Kasumi-1 (cell line): Measurements from ENCODE around the gene GKN1.

Source experiments
- DNase-seq, 2 experiments: peaks; one replicate each; lab custom pipeline; 2025; lab: John Stamatoyannopoulos, UW

The GKN1 gene

DNA sequence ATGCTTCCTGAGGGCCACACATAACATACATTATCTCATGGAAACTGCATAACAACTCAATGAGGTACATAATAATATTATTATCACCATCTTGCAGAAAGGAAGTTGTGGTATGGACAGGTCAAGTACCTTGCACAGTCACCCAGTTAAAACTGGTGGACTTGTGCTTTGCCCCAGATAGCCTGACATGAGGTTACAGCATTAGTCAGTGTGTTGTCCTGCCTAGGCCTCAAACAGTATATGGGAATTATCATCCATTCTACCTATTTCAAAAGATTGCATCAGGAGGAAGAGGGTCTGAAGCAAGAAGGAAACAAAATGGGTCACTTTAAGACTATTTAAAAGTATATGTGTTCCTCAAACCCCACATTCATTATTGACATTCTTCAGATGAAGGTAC, 33.2 kb downstream of the GKN1 start:
- no peak for DNase-seq

DNA sequence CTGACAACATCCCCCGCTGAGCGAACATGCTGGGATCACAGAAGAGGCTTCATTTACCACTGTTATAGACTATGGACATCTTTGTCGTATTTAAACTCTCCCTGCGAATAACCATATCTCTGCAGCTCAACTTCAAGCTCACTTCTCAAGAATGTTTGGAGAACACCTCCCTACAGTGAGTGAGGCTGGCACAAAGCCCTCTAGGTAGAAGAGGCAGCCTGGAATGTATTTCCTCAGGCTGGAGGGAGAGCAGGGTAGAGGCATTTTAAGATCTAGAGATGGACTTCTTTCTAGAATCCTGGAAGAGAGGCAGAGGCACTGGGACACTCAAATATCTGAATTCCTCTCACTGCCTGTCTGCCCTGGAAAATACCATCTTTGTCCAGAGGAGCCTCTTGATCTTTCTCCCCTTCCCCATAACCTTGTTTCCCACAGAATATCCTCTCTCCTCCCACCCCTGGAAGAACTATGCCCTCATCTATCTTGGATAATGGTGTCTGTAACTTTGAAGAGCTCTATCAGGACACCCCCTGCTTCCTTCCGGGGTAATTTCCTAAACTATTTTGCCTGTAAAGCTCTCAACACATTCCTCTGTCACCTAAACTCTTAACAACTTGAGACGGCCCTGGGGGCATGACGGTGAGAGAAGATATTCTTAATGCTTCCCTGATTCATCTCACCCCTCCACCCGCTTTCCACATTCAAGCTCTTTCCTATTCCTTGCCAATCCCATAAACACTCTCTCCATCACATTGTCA, 36.2 kb downstream of the GKN1 start:
- no peak for DNase-seq

DNA sequence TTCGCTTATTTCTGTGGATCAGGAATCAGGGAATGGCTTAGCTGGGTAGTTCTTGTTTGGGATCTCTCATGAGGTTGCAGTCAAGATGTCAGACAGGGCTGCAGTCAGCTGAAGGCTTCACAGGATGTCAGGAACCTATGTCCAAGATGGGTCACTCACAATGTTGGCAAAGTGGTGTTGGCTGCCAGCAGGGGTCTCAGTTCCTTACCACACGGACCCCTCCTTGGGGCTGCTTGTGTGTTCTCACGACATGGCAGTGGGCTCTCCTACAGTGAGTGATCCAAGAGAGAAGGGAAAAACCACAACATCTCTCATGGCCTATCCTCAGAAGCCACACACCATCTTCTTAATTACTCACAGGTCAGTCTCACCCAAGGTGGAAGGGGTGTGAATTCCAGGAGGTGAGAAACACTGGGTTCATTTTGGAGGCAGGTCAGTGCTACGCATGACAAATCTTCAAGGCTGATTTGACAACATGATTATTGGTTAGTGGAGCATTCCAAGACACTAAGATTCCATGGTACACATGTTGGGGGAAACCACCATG, 37.2 kb downstream of the GKN1 start:
- DNase-seq = no peak

DNA sequence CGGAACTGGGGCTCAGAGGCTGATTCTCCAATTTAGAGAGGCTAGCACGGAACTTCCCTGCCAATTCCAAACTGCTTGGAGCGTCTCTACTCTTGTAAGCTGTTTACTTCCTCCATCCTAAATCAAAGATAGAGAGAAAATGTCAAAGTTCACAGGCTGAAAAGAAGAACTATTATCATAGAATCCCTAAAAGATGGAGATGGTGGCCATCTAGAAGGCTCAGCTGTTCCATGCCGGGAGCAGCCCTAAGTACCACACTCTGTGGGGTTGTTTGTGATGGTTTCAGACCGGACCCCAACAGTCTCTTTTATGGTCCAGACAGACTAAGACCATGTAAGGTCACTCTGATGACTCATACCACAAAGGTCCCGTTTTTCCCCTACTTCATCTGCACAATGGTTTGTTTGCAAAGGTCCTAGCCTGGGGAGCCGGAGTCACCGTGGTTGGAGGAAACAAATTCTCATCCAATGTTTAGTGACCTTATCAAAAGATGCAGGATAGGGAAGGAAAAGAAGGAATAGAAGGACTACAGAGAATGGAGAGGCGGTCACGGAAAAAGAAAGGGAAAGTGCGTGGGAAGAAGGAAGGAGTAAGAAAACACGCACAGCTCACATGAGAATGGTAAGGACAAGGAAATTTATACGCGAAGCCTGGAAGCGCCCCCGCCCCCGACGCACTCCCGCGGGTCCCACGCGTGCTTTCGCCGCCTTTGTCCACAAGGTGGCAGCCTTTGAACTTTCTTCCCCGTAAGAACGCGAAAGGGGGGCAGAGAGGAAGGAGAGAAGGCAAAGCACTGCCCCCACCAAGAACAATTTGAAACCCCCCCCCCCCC, 38.1 kb downstream of the GKN1 start:
- DNase-seq = peak in 1 of 2 experiments; percentile 76

DNA sequence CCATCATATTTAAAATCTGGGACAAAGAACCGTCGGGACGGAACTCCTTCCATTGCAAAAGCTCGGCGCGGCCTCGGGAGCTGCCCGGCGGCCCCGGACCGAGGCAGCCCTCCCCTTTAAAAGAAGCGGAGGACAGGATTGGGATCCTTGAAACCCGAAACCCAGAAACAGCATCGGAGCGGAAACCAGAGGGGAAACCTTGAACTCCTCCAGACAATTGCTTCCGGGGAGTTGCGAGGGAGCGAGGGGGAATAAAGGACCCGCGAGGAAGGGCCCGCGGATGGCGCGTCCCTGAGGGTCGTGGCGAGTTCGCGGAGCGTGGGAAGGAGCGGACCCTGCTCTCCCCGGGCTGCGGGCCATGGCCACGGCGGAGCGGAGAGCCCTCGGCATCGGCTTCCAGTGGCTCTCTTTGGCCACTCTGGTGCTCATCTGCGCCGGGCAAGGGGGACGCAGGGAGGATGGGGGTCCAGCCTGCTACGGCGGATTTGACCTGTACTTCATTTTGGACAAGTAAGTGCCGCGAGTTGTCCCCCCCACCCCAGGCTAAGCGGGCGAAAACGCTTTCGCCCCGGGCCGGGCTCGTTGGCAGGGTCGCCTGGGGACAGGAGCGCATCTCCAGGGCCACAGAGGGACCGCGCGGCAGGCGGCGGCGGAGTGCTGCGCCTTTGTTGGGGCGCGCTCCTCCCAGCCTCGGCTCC, 38.9 kb downstream of the GKN1 start, which contains the start of gene ANTXR1:
Gene ANTXR1, plus strand, starts transcription at position 38 of the 698 bp plus-strand sequence. Its CDS starts 321 bp downstream, at position 359.
- DNase-seq = peak; percentile 81 to 83

DNA sequence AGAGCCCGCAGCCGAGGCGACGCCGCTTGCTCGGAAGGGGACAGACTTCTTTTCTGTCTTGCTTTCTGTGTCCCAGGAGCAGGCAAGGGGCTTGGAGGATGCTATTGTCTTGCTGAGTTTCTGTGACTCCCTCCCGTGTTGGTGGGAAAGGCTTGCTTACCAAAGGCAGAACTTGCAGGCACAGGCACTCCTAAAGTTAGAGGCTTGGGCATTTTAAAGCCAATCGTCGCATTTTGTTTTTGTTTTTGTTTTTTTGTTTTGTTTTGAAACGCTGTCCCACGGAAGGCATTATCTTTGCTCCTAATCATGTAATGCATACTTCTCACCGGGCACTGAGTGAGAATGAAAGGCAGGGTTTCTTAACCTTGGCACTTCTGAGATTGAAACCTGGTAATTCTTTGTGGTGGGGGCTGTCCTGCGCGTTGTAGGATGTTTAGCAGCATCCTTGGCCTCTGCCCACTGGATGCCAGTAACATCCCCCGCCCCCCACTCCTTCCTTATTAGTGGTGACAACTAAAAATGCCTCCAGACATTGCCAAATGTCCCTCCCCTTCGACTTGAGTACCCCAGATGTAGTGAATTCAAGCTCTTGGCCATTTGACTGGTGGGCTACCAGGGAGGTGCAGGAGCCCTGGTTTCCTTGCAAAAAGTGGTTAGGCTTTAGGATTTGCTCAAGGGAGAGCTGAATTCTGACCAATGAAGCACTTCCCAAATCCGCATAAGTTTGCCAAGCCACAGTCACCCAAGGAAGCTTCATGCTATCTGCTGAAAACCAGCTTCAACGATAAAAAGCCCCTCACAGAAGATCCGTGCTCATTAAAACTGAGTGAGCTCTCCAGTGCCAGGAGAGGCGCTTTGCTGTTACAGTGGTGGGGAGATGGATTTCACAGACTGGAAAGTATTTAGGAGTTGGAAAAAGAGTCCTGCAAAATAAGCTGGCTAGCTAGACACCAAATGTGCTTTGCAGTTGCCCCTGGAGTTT, 39.7 kb downstream of the GKN1 start:
- DNase-seq = no peak

DNA sequence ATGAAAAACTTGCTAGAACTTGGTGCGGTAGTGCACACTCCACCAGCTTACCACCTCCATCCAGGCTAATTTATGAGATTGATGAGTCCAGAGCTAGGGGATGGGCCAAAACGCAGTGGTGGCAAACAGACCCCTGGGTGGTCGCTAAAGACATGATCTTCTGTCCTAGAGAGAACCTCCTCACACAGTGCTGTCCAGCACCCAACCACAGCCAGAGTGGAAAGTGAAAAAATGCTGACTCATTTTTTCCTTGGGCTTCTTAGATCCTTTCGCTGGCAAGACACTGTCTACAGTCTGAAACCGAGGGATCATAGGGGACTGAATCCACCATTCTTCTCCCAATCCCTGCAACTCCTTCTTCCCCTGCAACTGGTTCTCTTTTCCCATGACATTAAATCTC, 42.6 kb downstream of the GKN1 start:
- DNase-seq = no peak

DNA sequence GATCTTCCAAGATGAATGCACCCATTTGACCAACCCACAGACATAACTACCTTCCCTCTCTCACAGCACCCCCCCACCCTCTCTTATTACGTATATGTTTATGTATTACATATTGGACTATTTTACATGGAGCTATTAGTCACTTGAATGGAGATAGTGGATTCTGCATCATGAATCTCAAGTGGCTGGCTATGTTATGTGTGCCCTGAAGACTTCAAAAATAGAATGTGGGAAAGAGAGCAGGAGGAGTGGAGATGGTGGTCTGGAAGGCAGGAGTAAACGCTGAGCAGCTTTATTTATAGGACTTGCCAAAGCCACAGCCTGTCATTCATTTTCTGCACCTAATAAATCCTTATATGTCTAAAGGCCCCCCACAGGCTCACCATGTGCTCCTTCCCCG, 43.4 kb downstream of the GKN1 start:
- DNase-seq = no peak

DNA sequence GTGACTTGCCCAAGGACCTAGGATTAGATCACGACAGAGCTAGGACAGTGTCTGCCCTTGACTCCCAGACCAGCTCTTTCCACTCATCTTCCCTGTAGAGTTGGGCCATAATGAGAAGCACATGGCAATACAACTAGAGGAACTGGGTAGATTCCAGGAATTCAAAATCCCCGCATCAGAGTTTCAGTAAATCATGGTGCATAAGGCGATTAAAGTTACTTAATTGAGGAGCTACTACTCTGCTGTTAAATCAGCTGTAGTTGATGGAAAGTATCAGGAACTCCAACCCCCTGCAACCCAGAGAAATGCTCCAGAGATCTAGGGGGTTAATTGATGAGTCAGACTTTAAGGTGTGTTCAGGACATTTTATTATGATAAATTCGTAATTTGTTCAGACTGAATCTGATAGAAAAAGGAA, 44.3 kb downstream of the GKN1 start:
- DNase-seq = no peak

DNA sequence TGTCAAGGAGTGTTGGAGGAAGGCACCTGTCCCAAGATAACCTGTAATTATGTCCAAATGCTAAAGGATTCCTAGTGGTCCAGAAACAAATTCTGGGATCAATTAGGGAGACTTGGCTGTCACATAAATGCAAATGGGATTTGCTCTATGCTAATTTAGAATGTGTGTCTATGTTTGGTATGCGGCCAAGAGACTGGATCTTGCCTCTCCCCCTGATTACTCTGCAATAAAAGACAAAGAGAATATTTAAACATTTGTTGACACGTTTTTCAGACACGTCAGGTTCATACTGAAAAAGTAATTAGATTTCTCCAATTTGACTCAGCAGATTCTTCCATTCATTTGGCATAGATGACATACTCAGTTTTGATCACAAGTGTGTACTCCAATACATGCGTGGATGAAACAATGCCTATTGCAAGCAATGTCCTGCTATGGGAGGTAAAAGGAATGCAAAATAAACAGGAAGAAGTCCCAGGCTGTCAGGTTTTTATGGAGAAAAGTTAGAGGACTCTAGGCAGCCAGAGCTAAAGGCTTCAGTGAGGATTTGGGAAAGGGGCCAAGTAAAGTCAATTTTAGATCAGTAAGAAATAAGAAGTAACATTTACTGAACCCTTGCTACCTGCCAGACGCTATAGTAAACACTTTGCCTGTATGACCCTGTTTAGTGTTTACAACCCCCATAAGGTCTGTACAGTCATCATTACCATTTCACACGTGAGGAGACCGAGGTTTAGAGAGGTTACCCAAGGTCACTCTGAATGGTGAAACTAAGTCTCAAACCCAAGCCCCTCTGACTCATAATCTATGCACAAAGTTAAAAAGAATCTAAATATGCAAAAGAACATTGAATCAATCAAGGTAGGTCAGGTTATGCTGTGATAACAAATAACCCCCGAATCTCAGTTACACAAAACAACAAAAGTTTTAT, 46.3 kb downstream of the GKN1 start:
- no peak for DNase-seq

DNA sequence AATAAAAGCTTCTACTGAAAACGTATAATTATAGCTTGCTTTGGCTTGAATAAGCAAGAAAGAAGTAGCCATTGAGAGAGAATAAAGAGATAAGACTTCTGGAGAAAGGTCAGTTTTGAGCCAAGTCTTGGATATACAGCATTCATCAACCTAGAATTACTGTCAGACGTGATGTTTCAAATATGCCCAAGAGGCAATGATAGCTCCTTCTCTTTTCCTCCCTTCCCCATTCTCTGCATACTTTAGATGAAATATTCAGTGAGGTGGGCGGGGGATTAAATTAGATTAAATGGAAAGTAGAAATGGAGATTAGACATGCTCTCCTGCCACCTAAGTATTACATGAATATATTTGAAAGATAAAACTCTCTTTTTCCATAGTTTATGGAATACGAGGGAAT, 47.3 kb downstream of the GKN1 start:
- no peak for DNase-seq

DNA sequence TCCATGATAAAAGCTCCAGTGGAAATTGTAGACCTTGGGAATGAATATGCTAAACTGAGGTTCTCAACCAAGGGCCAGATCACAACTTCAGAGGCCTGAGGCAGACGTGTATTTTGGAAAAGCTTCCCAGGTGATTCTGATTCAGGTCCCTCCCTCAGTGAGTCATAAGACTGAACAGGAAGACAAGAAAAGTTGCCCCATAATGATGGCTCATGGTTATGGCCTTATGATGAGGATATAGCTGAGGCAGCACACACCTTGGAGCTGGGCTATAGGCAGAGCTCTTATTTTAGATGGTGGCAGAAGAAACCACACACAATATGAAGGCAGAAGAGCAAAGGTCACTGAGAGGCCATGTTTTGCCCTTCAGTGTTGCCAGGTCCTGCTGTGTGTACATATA, 48.1 kb downstream of the GKN1 start:
- DNase-seq = no peak

DNA sequence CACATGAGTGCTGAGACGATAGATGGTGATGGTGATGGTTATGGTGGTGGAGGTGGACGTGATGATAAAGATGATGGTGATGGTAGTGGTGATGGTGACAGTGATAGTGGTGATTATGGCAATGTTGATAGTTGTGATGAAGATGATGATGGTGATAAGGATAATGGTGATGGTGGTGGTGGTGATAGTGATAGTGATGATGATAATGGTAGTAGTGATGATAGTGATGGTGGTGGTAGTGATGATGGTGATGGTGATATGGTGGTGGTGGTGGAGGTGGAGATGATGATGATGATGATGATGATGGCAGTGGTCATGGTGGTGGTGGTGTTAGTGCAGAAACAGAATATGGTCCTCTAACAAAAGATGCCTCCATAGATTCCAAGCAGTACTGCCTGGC, 48.8 kb downstream of the GKN1 start:
- no peak for DNase-seq

DNA sequence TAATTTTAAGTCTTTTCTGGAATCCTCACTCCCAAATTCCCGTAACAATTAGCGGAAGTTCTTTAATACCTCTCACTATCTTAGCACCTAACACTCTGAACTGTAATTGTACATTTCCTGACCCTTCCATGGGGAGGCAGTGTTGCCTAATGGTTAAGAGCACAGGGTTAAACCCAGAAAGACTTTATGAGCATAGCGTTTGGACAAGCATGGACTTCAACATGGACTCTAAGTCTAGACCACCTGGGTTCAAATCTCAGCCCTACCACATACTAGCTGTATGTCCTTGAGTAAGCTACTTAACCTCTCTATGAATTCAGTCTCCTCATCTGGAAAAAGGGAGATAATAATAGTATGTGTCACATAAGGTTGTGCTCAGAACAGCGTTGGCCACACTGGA, 51.6 kb downstream of the GKN1 start:
- peak; percentile 72 to 79 for DNase-seq

DNA sequence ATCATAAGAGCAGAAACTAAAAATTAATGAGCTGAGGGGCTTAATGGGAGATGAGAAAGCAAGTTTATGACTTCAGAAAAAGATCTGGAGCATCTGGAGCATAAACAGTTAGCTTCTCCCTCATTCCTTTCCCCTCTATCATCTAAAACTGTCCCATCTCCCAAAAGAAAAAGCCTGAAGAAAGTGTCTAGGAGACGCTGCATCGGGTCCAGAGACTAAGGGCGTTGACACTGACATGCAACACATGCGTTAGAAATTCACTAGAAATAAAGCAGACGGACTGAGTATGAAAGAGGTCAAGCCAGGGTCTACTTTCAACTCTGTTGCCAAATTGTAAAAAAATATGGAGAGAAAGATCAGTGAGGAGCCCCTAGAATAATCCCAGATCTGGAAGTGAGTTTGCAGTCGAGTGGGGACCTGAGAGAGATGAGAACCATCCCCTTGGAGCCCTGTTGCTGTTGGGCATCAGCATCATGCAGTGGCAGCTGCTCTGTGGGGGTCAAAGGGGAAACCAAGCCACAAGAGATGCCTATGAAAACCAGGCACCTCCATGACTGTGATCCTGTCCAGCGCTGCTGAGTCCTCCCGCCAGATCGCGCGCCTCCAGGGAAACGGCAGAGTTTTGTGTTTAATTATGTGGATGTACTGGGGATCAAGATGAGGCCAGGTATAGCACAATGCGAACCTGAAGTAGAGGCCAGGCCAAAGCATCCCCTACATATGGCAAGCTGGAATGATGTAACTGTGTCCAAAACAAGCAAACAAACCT, 52.4 kb downstream of the GKN1 start:
- DNase-seq = no peak
